Upper lobe of left lung (tissue), 6 donors: ENCODE data around the gene IRS1. TPM values are rescaled to one million over a fixed set of nuclear protein-coding genes. Genes with fewer than 3 reads are reported as not detected.

ENCODE experiments used
- ATAC-seq, 2 donors: fragments of 200-7000 bp; cut with Tn5 transposase; one replicate each; pipeline ENCODE4 v1.9.1; 2022; ENCODE audit warnings: mild to moderate bottlenecking in 2 of 2, moderate library complexity in 2 of 2; ENCODE audit not compliant: low FRiP score in 2 of 2
- DNase-seq, 2 donors: peaks; one replicate each; pipeline ENCODE4 v3.0.0-alpha.2; 2019 to 2020
- H3K27ac ChIP-seq, 4 donors: fragments of 200-600 bp; sonication (generic); one replicate each; pipeline ENCODE4 v1.5.1; 2016 to 2019
- H3K27me3 ChIP-seq, 4 donors: fragments of 200-600 bp; sonication (generic); one replicate each; pipeline ENCODE4 v1.5.1; 2017 to 2019
- H3K36me3 ChIP-seq, 4 donors: fragments of 200-600 bp; sonication (generic); one replicate each; pipeline ENCODE4 v1.5.1; 2016 to 2019
- H3K4me1 ChIP-seq, 4 donors: fragments of 200-600 bp; sonication (generic); one replicate each; pipeline ENCODE4 v1.5.1; 2018 to 2019
- H3K4me3 ChIP-seq, 4 donors: fragments of 200-600 bp; sonication (generic); one replicate each; pipeline ENCODE4 v1.5.1; 2017 to 2019; ENCODE audit warnings: mild to moderate bottlenecking in 2 of 4, moderate library complexity in 1 of 4
- H3K9me3 ChIP-seq, 4 donors: fragments of 200-600 bp; sonication (generic); one replicate each; pipeline ENCODE4 v1.5.1; 2018 to 2019
- EP300 ChIP-seq, 4 donors: sonication (generic); formaldehyde crosslinking; IDR thresholded peaks; one replicate each; pipeline ENCODE4 v1.5.1; 2017; ENCODE audit warnings: antibody characterized with exemption in 4 of 4, control low read depth in 2 of 4
- POLR2A ChIP-seq, 4 donors: fragments of 450-650 bp; IDR thresholded peaks; one replicate each; pipeline ENCODE4 v1.5.1; 2016 to 2017; ENCODE audit warnings: antibody characterized with exemption in 4 of 4, mild to moderate bottlenecking in 2 of 4
- POLR2AphosphoS5 ChIP-seq, 2 donors: sonication (generic); formaldehyde crosslinking; IDR thresholded peaks; one replicate each; pipeline ENCODE4 v1.5.1; 2017; ENCODE audit warnings: antibody characterized with exemption in 2 of 2
- WGBS, 2 donors: methylation state at CpG; one replicate each; pipeline ENCODE4 v1.1.5; 2017 to 2018; 5-methylcytosine and 5-hydroxymethylcytosine counted together
- total RNA-seq, 6 donors: library from RNA; depleted of rRNA in 4 of 6; stranded (reverse); fragments of >200 nt in 4 of 6; gene quantifications; one replicate each; pipeline versions ENCODE4 v1.1.0 to v1.2.1, GENCODE V29; 2016 to 2021
- TF ChIP-seq, protein P1 (sequence below), 6 experiments: fragments of 450-650 bp in 4 of 6; fragments of 200-600 bp in 2 of 6; sonication (generic) in 2 of 6; IDR thresholded peaks; one replicate each; pipeline ENCODE4 v1.5.1; 2016 to 2019; ENCODE audit warnings: antibody characterized with exemption in 6 of 6
- donor health status: DM: no; HTN: no; CAD: no; lungs with moderate emphysema.
- donor health status: DM: no; HTN: yes; CAD: no; lungs with severe emphysema.

Gene IRS1
- total RNA-seq, 6 donors from 2014 or later: 9.3 to 14.3 (median 12.4) TPM

DNA sequence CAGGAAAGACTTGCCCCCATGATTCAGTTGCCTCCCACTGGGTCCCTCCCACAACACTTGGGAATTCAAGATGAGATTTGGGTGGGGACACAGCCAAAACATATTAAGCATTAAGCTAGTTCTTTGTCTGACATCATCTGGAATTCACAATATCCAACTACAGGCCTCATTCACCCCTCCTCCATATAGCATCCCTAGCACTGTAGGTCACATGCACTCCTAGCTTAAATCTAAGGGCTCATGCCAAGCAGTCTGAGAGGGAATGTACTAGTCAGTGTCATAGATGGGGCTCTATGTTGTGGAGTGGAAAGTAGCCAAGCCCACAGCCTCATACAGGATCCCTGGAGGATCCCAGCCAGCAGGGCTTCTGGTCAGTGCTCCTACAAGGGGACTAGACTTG, 92.1 kb downstream of the IRS1 start:
- DNase-seq: no peak
- no peak for ATAC-seq
- H3K9me3 ChIP-seq: no peaks in the 10 kb centered on the region
- H3K27ac ChIP-seq: no peak overlapping the region
- no peaks in the 10 kb centered on the region for H3K4me1 ChIP-seq
- TF ChIP-seq POLR2A (IDR thresholded peaks at IDR 0.05) (no peak), POLR2AphosphoS5 (IDR thresholded peaks at IDR 0.05) (no peak), EP300 (IDR thresholded peaks at IDR 0.05) (no peak)
- TF ChIP-seq, protein P1, sequence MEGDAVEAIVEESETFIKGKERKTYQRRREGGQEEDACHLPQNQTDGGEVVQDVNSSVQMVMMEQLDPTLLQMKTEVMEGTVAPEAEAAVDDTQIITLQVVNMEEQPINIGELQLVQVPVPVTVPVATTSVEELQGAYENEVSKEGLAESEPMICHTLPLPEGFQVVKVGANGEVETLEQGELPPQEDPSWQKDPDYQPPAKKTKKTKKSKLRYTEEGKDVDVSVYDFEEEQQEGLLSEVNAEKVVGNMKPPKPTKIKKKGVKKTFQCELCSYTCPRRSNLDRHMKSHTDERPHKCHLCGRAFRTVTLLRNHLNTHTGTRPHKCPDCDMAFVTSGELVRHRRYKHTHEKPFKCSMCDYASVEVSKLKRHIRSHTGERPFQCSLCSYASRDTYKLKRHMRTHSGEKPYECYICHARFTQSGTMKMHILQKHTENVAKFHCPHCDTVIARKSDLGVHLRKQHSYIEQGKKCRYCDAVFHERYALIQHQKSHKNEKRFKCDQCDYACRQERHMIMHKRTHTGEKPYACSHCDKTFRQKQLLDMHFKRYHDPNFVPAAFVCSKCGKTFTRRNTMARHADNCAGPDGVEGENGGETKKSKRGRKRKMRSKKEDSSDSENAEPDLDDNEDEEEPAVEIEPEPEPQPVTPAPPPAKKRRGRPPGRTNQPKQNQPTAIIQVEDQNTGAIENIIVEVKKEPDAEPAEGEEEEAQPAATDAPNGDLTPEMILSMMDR (IDR thresholded peaks at IDR 0.05): no peak
- H3K36me3 ChIP-seq: no peaks in the 10 kb centered on the region
- H3K27me3 ChIP-seq: no peaks in the 10 kb centered on the region
- no peak overlapping the region for H3K4me3 ChIP-seq

DNA sequence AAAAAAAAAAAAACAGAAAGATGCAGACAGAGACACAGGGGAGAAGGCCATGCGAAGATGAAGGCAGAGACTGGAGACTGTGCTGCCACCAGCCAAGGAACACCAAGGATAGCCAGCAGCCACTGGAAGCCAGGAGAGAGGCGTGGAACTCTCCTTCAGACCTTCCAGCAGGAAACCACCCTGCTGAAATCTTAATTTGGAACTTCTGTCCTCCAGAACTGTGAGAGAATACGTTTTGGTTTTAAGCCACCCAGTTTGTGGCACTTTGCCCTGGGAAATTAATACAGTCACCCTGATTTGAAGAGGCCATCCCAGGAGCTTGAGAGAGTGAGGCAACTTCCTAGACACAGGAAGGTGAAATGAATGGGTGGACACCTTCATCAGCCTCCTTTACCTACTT, 93.7 kb downstream of the IRS1 start:
- Histone ChIP-seq H3K4me1 (no peaks in the 10 kb centered on the region), H3K36me3 (no peaks in the 10 kb centered on the region), H3K9me3 (no peaks in the 10 kb centered on the region), H3K27me3 (no peaks in the 10 kb centered on the region), H3K27ac (no peak overlapping the region), H3K4me3 (no peak overlapping the region)
- TF ChIP-seq, protein P1 (IDR thresholded peaks at IDR 0.05): no peak
- no peak for TF ChIP-seq EP300 (IDR thresholded peaks at IDR 0.05)
- TF ChIP-seq POLR2AphosphoS5 (IDR thresholded peaks at IDR 0.05): no peak
- TF ChIP-seq POLR2A (IDR thresholded peaks at IDR 0.05): no peak
- 84 to 96% methylated on average over 3 of the region's 3 CpGs for WGBS, 2 donors
- DNase-seq (no peak), ATAC-seq (no peak)

DNA sequence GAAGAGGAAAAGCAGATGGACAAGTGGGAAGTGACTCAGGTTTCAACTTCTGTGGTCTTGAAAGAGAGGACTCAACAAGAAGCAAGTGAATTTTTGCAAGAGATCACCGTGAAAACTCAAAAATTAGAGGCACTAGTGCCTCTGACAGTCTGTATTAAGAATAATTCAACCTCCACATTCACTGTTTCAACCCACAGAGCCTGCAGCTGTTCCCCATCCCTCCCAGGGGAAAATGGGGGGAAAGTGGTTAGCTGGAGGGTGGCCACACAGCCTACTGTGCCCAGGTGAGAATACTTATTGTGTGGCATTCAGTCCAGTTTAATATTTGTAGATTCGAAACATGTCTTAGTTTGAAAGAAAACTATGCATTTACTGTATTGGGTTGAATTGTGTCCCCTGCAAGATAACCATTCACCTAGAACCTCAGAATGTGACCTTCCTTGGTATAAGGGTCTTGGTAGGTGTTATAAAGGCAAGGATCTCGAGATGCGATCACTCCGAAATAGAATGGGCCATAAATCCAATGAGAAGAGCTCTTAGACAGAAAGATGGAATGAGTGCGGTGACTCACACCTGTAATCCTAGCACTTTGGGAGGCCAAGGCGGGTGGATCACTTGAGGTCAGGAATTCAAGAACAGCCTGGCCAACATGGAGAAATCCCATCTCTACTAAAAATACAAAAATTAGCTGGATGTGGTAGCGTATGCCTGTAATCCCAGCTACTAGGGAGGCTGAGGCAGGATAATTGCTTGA, 94.3 kb downstream of the IRS1 start:
- WGBS, 2 donors: 93 to 97% methylated on average over 8 of the region's 8 CpGs
- no peaks in the 10 kb centered on the region for H3K4me1 ChIP-seq
- no peak overlapping the region for H3K27ac ChIP-seq
- ATAC-seq: no peak
- H3K4me3 ChIP-seq: no peak overlapping the region
- H3K36me3 ChIP-seq: no peaks in the 10 kb centered on the region
- TF ChIP-seq EP300 (IDR thresholded peaks at IDR 0.05) (no peak), POLR2AphosphoS5 (IDR thresholded peaks at IDR 0.05) (no peak), POLR2A (IDR thresholded peaks at IDR 0.05) (no peak)
- TF ChIP-seq, protein P1 (IDR thresholded peaks at IDR 0.05): no peak
- DNase-seq: no peak
- no peaks in the 10 kb centered on the region for H3K9me3 ChIP-seq
- H3K27me3 ChIP-seq: no peaks in the 10 kb centered on the region

DNA sequence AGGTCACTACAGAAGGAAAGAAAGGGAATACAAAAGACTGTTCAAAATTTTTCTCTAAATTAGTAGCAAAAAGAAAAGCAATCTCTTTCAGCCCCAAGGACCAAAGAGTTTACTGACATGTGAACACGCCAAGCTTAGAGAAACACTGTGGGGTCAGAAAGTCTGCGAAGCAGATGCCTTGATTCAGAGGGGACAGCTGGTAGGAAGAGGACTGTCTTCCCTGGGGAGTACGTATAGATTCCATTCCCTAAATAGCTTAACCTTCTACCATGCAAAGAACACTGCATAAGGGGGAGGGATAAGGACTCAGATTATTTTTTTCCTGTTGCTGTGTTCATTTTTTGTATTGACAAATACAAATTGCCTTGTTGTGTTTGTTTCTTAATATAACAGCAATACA, 96.1 kb downstream of the IRS1 start:
- Histone ChIP-seq H3K4me3 (no peak overlapping the region), H3K27ac (no peak overlapping the region), H3K27me3 (no peaks in the 10 kb centered on the region), H3K9me3 (no peaks in the 10 kb centered on the region), H3K4me1 (no peaks in the 10 kb centered on the region), H3K36me3 (no peaks in the 10 kb centered on the region)
- TF ChIP-seq POLR2A (IDR thresholded peaks at IDR 0.05) (no peak), POLR2AphosphoS5 (IDR thresholded peaks at IDR 0.05) (no peak), EP300 (IDR thresholded peaks at IDR 0.05) (no peak)
- TF ChIP-seq, protein P1 (IDR thresholded peaks at IDR 0.05): no peak
- ATAC-seq (no peak), DNase-seq (no peak)
- 80 to 81% methylated on average over 3 of the region's 3 CpGs for WGBS, 2 donors

DNA sequence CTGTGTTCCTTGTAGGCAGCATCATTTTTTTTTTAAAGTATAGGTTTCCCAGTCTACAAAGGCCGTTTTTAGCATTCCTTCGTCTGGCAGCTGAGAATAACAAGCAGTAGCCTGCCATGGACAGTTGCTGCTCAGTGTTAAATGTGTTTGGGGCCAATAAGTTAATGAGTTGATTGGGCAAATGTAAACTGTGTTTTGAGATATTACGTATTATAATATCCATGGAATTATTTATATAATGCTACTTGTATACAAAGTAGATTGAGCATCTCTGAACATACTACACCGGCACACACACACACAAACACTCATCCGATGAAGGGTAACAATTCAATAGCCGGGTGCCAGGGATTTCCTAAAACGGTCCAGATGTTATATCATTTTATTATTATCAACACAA, 97.2 kb downstream of the IRS1 start:
- no peak for DNase-seq
- H3K4me3 ChIP-seq: no peak overlapping the region
- TF ChIP-seq EP300 (IDR thresholded peaks at IDR 0.05) (no peak), POLR2AphosphoS5 (IDR thresholded peaks at IDR 0.05) (no peak), POLR2A (IDR thresholded peaks at IDR 0.05) (no peak)
- TF ChIP-seq, protein P1 (IDR thresholded peaks at IDR 0.05): no peak
- H3K27me3 ChIP-seq: no peaks in the 10 kb centered on the region
- no peaks in the 10 kb centered on the region for H3K36me3 ChIP-seq
- WGBS, 2 donors: 69 to 74% methylated on average over 7 of the region's 7 CpGs
- H3K9me3 ChIP-seq: no peaks in the 10 kb centered on the region
- H3K4me1 ChIP-seq: no peaks in the 10 kb centered on the region
- ATAC-seq: no peak
- H3K27ac ChIP-seq: no peak overlapping the region
